ENCODE results near the gene MLST8. TPM values are rescaled to one million over a fixed set of nuclear protein-coding genes. Genes with fewer than 3 reads are reported as not detected.
"Not testable (repeated sequence)": the region's sequence is repeated elsewhere in the genome, so short reads cannot be mapped to it uniquely, and the experiment has no call there.

MLST8 gene
- total RNA-seq, 1 experiment from 2014 or later: 58.7 TPM

- ATAC-seq: no peak
- CTCF ChIA-PET: no interaction called here
Observed at GRCh38 chr16:2200313-2200712, 4.9 kb upstream of the MLST8 start.

GRCh38 chr16:2203119-2203688, 2.0 kb upstream of the MLST8 start:
- ChIA-PET RAD21 (ENCODE audit: low non-redundant PET in 1 of 2, low total read pairs in 2 of 2, uncharacterized antibody in 2 of 2, unreplicated experiment in 2 of 2) (interaction anchor here in 1 of 2 experiments (0.6 kb wide), 1 partner anchor 173 kb away, joined by 4 read pairs; no protein-coding TSS in a partner anchor), CTCF (interaction anchor here (3.0 kb wide), 1 partner anchor 8 kb away, joined by 11 read pairs; no protein-coding TSS in a partner anchor), POLR2A (interaction anchor here (1.1 to 1.2 kb wide), 3 partner anchors 12 to 49 kb away, joined by 3 to 6 read pairs (median 3); partner anchors contain the start of gene TRAF7)
- ATAC-seq; H3K9ac ChIP-seq (ENCODE audit: low read length); DNase-seq (ENCODE audit: low read depth, low spot score); H4K20me1 ChIP-seq (ENCODE audit: insufficient read depth); H3K27me3 ChIP-seq (ENCODE audit: insufficient read depth, low read length); BruUV-seq (replicated peaks); H3K9me3 ChIP-seq (ENCODE audit: control insufficient read depth in 1 of 2, insufficient read depth in 1 of 2, low read depth in 1 of 2, low read length in 2 of 2); H3K4me2 ChIP-seq (ENCODE audit: low read length); intact Hi-C loops (cut with micrococcal nuclease); H2AFZ ChIP-seq (ENCODE audit: low read depth, low read length, poor library complexity, severe bottlenecking); H3K4me3 ChIP-seq (replicated peaks in 1 of 2; ENCODE audit: low read depth in 1 of 2, low read length in 2 of 2); H3K9me2 ChIP-seq (ENCODE audit: insufficient read depth); H3K27ac ChIP-seq (ENCODE audit: low read depth, low read length): not testable (repeated sequence)
- Histone ChIP-seq H3K79me2 (ENCODE audit: insufficient read depth, low read length) (peaks cover 20% of the 10 kb centered on the region), H3K36me3 (ENCODE audit: control insufficient read depth in 1 of 2, insufficient read depth in 2 of 2, low read length in 2 of 2) (peaks cover 3 to 16% of the 10 kb centered on the region in 2 experiments; a peak in 3 of 4 replicates), H3K4me1 (ENCODE audit: control insufficient read depth in 1 of 2, insufficient read depth in 2 of 2, low read length in 2 of 2) (peaks cover 5 to 23% of the 10 kb centered on the region in 2 experiments)

More at GRCh38 chr16:2200313-2200712, 4.9 kb upstream of the MLST8 start:
- H3K9ac ChIP-seq (ENCODE audit: low read length): no peak overlapping the region
- no TSS peak for BruUV-seq (replicated peaks)
- ChIA-PET POLR2A (no interaction called here), RAD21 (ENCODE audit: low non-redundant PET in 1 of 2, low total read pairs in 2 of 2, uncharacterized antibody in 2 of 2, unreplicated experiment in 2 of 2) (no interaction called here)
- no peak overlapping the region for H3K27ac ChIP-seq (ENCODE audit: low read depth, low read length)
- no peaks in the 10 kb centered on the region for H3K27me3 ChIP-seq (ENCODE audit: insufficient read depth, low read length)
- H2AFZ ChIP-seq (ENCODE audit: low read depth, low read length, poor library complexity, severe bottlenecking): no peak overlapping the region
- DNase-seq (ENCODE audit: low read depth, low spot score): no peak
- H3K4me2 ChIP-seq (ENCODE audit: low read length): no peak overlapping the region
- H3K79me2 ChIP-seq (ENCODE audit: insufficient read depth, low read length): no peaks in the 10 kb centered on the region
- H4K20me1 ChIP-seq (ENCODE audit: insufficient read depth): no peaks in the 10 kb centered on the region
- intact Hi-C loops (cut with micrococcal nuclease): no loop called here
- no peaks in the 10 kb centered on the region for H3K9me2 ChIP-seq (ENCODE audit: insufficient read depth)
- TF ChIP-seq ELF1 (IDR thresholded peaks at IDR 0.05; ENCODE audit: borderline replicate concordance, low read depth): no peak
- TF ChIP-seq FOSL1 (IDR thresholded peaks at IDR 0.05; ENCODE audit: low read depth): no peak
- no peak for TF ChIP-seq JUND (IDR thresholded peaks at IDR 0.05)
- no peak for TF ChIP-seq SP1 (IDR thresholded peaks at IDR 0.05; ENCODE audit: low read depth)
- TF ChIP-seq SRF (IDR thresholded peaks at IDR 0.05; ENCODE audit: low read depth): no peak
- no peak for TF ChIP-seq ZNF274 (IDR thresholded peaks at IDR 0.05; ENCODE audit: low read depth, low read length)
- TF ChIP-seq CTCF (IDR thresholded peaks at IDR 0.05 in 2 of 3, conservative IDR thresholded peaks at IDR 0.05 in 1 of 3; ENCODE audit: borderline replicate concordance in 1 of 3, insufficient read depth in 1 of 3, low read depth in 2 of 3, low read length in 2 of 3): no peak
- TF ChIP-seq MAX (IDR thresholded peaks at IDR 0.05): no peak
- no peak for TF ChIP-seq EZH2 (IDR thresholded peaks at IDR 0.05)
- no peak for TF ChIP-seq POLR2AphosphoS5 (IDR thresholded peaks at IDR 0.05; ENCODE audit: low read depth, low read length)
- TF ChIP-seq CEBPB (IDR thresholded peaks at IDR 0.05; ENCODE audit: low read depth): no peak
- no peak overlapping the region for H3K4me3 ChIP-seq (replicated peaks in 1 of 2; ENCODE audit: low read depth in 1 of 2, low read length in 2 of 2)
- no peaks in the 10 kb centered on the region for H3K9me3 ChIP-seq (ENCODE audit: control insufficient read depth in 1 of 2, insufficient read depth in 1 of 2, low read depth in 1 of 2, low read length in 2 of 2)
- peaks cover 7 to 14% of the 10 kb centered on the region in 2 experiments for H3K4me1 ChIP-seq (ENCODE audit: control insufficient read depth in 1 of 2, insufficient read depth in 2 of 2, low read length in 2 of 2)
- no peaks in the 10 kb centered on the region for H3K36me3 ChIP-seq (ENCODE audit: control insufficient read depth in 1 of 2, insufficient read depth in 2 of 2, low read length in 2 of 2)
